Measurements from ENCODE around the gene TPBG. TPM values are rescaled to one million over a fixed set of nuclear protein-coding genes. Genes with fewer than 3 reads are reported as not detected.

The TPBG gene
- total RNA-seq, 1 donor, result 47.8 TPM

- no peak overlapping the region for H3K4me3 ChIP-seq (ENCODE audit: insufficient read depth, low read length)
- no peaks in the 10 kb centered on the region for H3K36me3 ChIP-seq (ENCODE audit: insufficient read depth, low read length)
- no peaks in the 10 kb centered on the region for H4K20me1 ChIP-seq (ENCODE audit: insufficient read depth, low read length)
- DNase-seq (ENCODE audit: insufficient read length, low spot score, missing footprints), result no peak
- H3K27ac ChIP-seq (ENCODE audit: low read depth, low read length), result no peak overlapping the region
- H3K4me1 ChIP-seq (ENCODE audit: insufficient read depth, low read length), result no peaks in the 10 kb centered on the region
- no peaks in the 10 kb centered on the region for H3K27me3 ChIP-seq (ENCODE audit: insufficient read depth, low read length)
- H3K4me2 ChIP-seq (ENCODE audit: insufficient read depth, low read length), result no peak overlapping the region
- no peaks in the 10 kb centered on the region for H3K79me2 ChIP-seq (ENCODE audit: insufficient read depth, low read length)
- TF ChIP-seq CTCF (IDR thresholded peaks at IDR 0.05; ENCODE audit: extremely low read depth, low read depth, low read length), result peak; percentile 26
- H3K9me3 ChIP-seq (ENCODE audit: low read depth, low read length), result no peaks in the 10 kb centered on the region
- H2AFZ ChIP-seq (ENCODE audit: low read length), result no peak overlapping the region
Measured at GRCh38 chr6:82348130-82348529, 15.5 kb upstream of the TPBG start.

- Histone ChIP-seq H3K27me3 (ENCODE audit: insufficient read depth, low read length) (no peaks in the 10 kb centered on the region), H3K79me2 (ENCODE audit: insufficient read depth, low read length) (no peaks in the 10 kb centered on the region), H3K4me1 (ENCODE audit: insufficient read depth, low read length) (no peaks in the 10 kb centered on the region), H3K27ac (ENCODE audit: low read depth, low read length) (no peak overlapping the region), H3K36me3 (ENCODE audit: insufficient read depth, low read length) (no peaks in the 10 kb centered on the region), H2AFZ (ENCODE audit: low read length) (no peak overlapping the region), H3K4me2 (ENCODE audit: insufficient read depth, low read length) (no peak overlapping the region), H3K4me3 (ENCODE audit: insufficient read depth, low read length) (no peak overlapping the region), H3K9me3 (ENCODE audit: low read depth, low read length) (no peaks in the 10 kb centered on the region), H4K20me1 (ENCODE audit: insufficient read depth, low read length) (no peaks in the 10 kb centered on the region)
- no peak for TF ChIP-seq CTCF (IDR thresholded peaks at IDR 0.05; ENCODE audit: extremely low read depth, low read depth, low read length)
- peak; percentile 62 for DNase-seq (ENCODE audit: insufficient read length, low spot score, missing footprints)
Measured at GRCh38 chr6:82353848-82354247, 9.8 kb upstream of the TPBG start.

GRCh38 chr6:82360552-82360951, 3.1 kb upstream of the TPBG start:
- peaks cover 10% of the 10 kb centered on the region for H3K4me1 ChIP-seq (ENCODE audit: insufficient read depth, low read length)
- H3K79me2 ChIP-seq (ENCODE audit: insufficient read depth, low read length), result peaks cover 12% of the 10 kb centered on the region
- H3K4me2 ChIP-seq (ENCODE audit: insufficient read depth, low read length), result no peak overlapping the region
- no peak for DNase-seq (ENCODE audit: insufficient read length, low spot score, missing footprints)
- peaks cover 7% of the 10 kb centered on the region for H4K20me1 ChIP-seq (ENCODE audit: insufficient read depth, low read length)
- no peak overlapping the region for H2AFZ ChIP-seq (ENCODE audit: low read length)
- TF ChIP-seq CTCF (IDR thresholded peaks at IDR 0.05; ENCODE audit: extremely low read depth, low read depth, low read length), result no peak
- no peaks in the 10 kb centered on the region for H3K9me3 ChIP-seq (ENCODE audit: low read depth, low read length)
- no peaks in the 10 kb centered on the region for H3K27me3 ChIP-seq (ENCODE audit: insufficient read depth, low read length)
- no peak overlapping the region for H3K27ac ChIP-seq (ENCODE audit: low read depth, low read length)
- no peak overlapping the region for H3K4me3 ChIP-seq (ENCODE audit: insufficient read depth, low read length)
- peaks cover 3% of the 10 kb centered on the region for H3K36me3 ChIP-seq (ENCODE audit: insufficient read depth, low read length)

- Histone ChIP-seq H3K27me3 (ENCODE audit: insufficient read depth, low read length) (no peaks in the 10 kb centered on the region), H3K9me3 (ENCODE audit: low read depth, low read length) (no peaks in the 10 kb centered on the region), H3K4me3 (ENCODE audit: insufficient read depth, low read length) (no peak overlapping the region), H3K27ac (ENCODE audit: low read depth, low read length) (no peak overlapping the region), H3K4me2 (ENCODE audit: insufficient read depth, low read length) (no peak overlapping the region), H4K20me1 (ENCODE audit: insufficient read depth, low read length) (peaks cover 18% of the 10 kb centered on the region), H3K79me2 (ENCODE audit: insufficient read depth, low read length) (peaks cover 23% of the 10 kb centered on the region), H2AFZ (ENCODE audit: low read length) (no peak overlapping the region), H3K36me3 (ENCODE audit: insufficient read depth, low read length) (peaks cover 14% of the 10 kb centered on the region), H3K4me1 (ENCODE audit: insufficient read depth, low read length) (peaks cover 20% of the 10 kb centered on the region)
- no peak for TF ChIP-seq CTCF (IDR thresholded peaks at IDR 0.05; ENCODE audit: extremely low read depth, low read depth, low read length)
- no peak for DNase-seq (ENCODE audit: insufficient read length, low spot score, missing footprints)
Measured at GRCh38 chr6:82361631-82362030, 2.0 kb upstream of the TPBG start.
